Measurements from ENCODE around the gene CACNA1E. TPM values are rescaled to one million over a fixed set of nuclear protein-coding genes. Genes with fewer than 3 reads are reported as not detected.

The CACNA1E gene
- total RNA-seq, 1 experiment from 2014 or later, result 0.05 TPM

- Mint-ChIP-seq H3K27me3 (ENCODE audit: insufficient read depth, unreplicated experiment) (peaks cover 54% of the 10 kb centered on the region), H3K4me3 (ENCODE audit: unreplicated experiment) (no peak overlapping the region), H3K4me1 (ENCODE audit: insufficient read depth, unreplicated experiment) (peaks cover 13% of the 10 kb centered on the region), H3K27ac (ENCODE audit: low read depth, unreplicated experiment) (no peak overlapping the region), H3K36me3 (ENCODE audit: insufficient read depth, unreplicated experiment) (no peaks in the 10 kb centered on the region), H3K9me3 (ENCODE audit: unreplicated experiment) (no peaks in the 10 kb centered on the region)
- BruUV-seq (replicated peaks), result no TSS peak
- POLR2A ChIA-PET, result no interaction called here
- TF ChIP-seq, protein P1, sequence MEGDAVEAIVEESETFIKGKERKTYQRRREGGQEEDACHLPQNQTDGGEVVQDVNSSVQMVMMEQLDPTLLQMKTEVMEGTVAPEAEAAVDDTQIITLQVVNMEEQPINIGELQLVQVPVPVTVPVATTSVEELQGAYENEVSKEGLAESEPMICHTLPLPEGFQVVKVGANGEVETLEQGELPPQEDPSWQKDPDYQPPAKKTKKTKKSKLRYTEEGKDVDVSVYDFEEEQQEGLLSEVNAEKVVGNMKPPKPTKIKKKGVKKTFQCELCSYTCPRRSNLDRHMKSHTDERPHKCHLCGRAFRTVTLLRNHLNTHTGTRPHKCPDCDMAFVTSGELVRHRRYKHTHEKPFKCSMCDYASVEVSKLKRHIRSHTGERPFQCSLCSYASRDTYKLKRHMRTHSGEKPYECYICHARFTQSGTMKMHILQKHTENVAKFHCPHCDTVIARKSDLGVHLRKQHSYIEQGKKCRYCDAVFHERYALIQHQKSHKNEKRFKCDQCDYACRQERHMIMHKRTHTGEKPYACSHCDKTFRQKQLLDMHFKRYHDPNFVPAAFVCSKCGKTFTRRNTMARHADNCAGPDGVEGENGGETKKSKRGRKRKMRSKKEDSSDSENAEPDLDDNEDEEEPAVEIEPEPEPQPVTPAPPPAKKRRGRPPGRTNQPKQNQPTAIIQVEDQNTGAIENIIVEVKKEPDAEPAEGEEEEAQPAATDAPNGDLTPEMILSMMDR (IDR thresholded peaks at IDR 0.05; ENCODE audit: unreplicated experiment), result no peak
- CTCF ChIA-PET, result interaction anchor here (0.9 to 9.0 kb wide), 5 partner anchors 14 to 1124 kb away, joined by 3 to 91 read pairs (median 4); partner anchors contain the start of gene CACNA1E
- DNase-seq (ENCODE audit: unreplicated experiment), result no peak
- intact Hi-C loops (cut with micrococcal nuclease), result no loop called here
These were observed 9.8 kb downstream of the CACNA1E start for GRCh38 chr1:181493166-181493565.

- Mint-ChIP-seq H3K36me3 (ENCODE audit: insufficient read depth, unreplicated experiment) (no peaks in the 10 kb centered on the region), H3K4me1 (ENCODE audit: insufficient read depth, unreplicated experiment) (peaks cover 13% of the 10 kb centered on the region), H3K27me3 (ENCODE audit: insufficient read depth, unreplicated experiment) (peaks cover 51% of the 10 kb centered on the region), H3K9me3 (ENCODE audit: unreplicated experiment) (no peaks in the 10 kb centered on the region), H3K27ac (ENCODE audit: low read depth, unreplicated experiment) (no peak overlapping the region), H3K4me3 (ENCODE audit: unreplicated experiment) (no peak overlapping the region)
- BruUV-seq (replicated peaks), result no TSS peak
- intact Hi-C loops (cut with micrococcal nuclease), result no loop called here
- CTCF ChIA-PET, result interaction anchor here (0.9 to 9.0 kb wide), 4 partner anchors 15 to 1123 kb away, joined by 3 to 91 read pairs (median 13); partner anchors contain the start of gene CACNA1E
- TF ChIP-seq, protein P1 (IDR thresholded peaks at IDR 0.05; ENCODE audit: unreplicated experiment), result no peak
- POLR2A ChIA-PET, result no interaction called here
- no peak for DNase-seq (ENCODE audit: unreplicated experiment)
These were observed 10.6 kb downstream of the CACNA1E start for GRCh38 chr1:181493885-181494284.

DNA sequence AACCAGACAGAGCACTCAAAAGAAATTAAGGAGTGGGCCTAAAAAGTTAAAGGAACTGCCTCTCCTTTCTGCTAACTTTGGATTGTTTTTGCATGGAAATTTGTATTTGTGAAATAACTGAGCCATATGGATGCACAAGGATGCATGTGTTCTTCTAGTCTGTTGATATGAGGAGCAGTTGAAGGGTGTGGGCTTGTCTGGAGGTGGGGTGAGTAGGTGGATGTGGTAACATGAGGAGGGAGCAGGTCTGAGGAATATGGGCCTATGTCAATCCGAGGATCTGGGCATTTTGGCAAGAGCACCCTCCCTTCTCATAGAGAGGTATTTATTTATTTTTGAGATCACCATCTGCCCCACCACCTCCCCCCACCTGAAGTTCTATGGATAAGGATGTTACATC is 13.4 kb downstream of the CACNA1E start:
- Mint-ChIP-seq H3K27ac (ENCODE audit: low read depth, unreplicated experiment) (no peak overlapping the region), H3K27me3 (ENCODE audit: insufficient read depth, unreplicated experiment) (peaks cover 62% of the 10 kb centered on the region)
- intact Hi-C loops (cut with micrococcal nuclease), result no loop called here

GRCh38 chr1:181497870-181498269 is 14.6 kb downstream of the CACNA1E start:
- no peak overlapping the region for H3K27ac Mint-ChIP-seq (ENCODE audit: low read depth, unreplicated experiment)
- no peak for DNase-seq (ENCODE audit: unreplicated experiment)
- no peaks in the 10 kb centered on the region for H3K9me3 Mint-ChIP-seq (ENCODE audit: unreplicated experiment)
- peaks cover 62% of the 10 kb centered on the region for H3K27me3 Mint-ChIP-seq (ENCODE audit: insufficient read depth, unreplicated experiment)
- no peak overlapping the region for H3K4me3 Mint-ChIP-seq (ENCODE audit: unreplicated experiment)
- intact Hi-C loops (cut with micrococcal nuclease), result no loop called here
- peaks cover 6% of the 10 kb centered on the region for H3K4me1 Mint-ChIP-seq (ENCODE audit: insufficient read depth, unreplicated experiment)
- ChIA-PET CTCF (interaction anchor here (0.6 to 9.0 kb wide), 7 partner anchors 18 to 530 kb away, joined by 3 to 91 read pairs (median 3); partner anchors contain the start of gene CACNA1E), POLR2A (no interaction called here)
- no TSS peak for BruUV-seq (replicated peaks)
- TF ChIP-seq, protein P1 (IDR thresholded peaks at IDR 0.05; ENCODE audit: unreplicated experiment), result no peak
- no peaks in the 10 kb centered on the region for H3K36me3 Mint-ChIP-seq (ENCODE audit: insufficient read depth, unreplicated experiment)

More for the DNA sequence above, 13.4 kb downstream of the CACNA1E start:
- Mint-ChIP-seq H3K9me3 (ENCODE audit: unreplicated experiment) (no peaks in the 10 kb centered on the region), H3K36me3 (ENCODE audit: insufficient read depth, unreplicated experiment) (no peaks in the 10 kb centered on the region), H3K4me1 (ENCODE audit: insufficient read depth, unreplicated experiment) (peaks cover 6% of the 10 kb centered on the region), H3K4me3 (ENCODE audit: unreplicated experiment) (no peak overlapping the region)
- ChIA-PET CTCF (interaction anchor here (1.2 to 9.0 kb wide), 4 partner anchors 17 to 440 kb away, joined by 3 to 91 read pairs (median 7); partner anchors contain the start of gene CACNA1E), POLR2A (interaction anchor here (0.6 kb wide), 1 partner anchor 42 kb away, joined by 3 read pairs; no protein-coding TSS in a partner anchor)
- DNase-seq (ENCODE audit: unreplicated experiment), result no peak
- BruUV-seq (replicated peaks), result no TSS peak
- TF ChIP-seq, protein P1 (IDR thresholded peaks at IDR 0.05; ENCODE audit: unreplicated experiment), result no peak

Measured in MCF 10A (cell line).